GM18868 (cell line): ENCODE results near the gene KSR1.

Experiments used
- ATAC-seq: cut with Tn5 transposase; IDR thresholded peaks from one replicate; pipeline ENCODE4 v1.9.1; 2021; ENCODE audit warnings: mild to moderate bottlenecking, moderate library complexity; ENCODE audit not compliant: unreplicated experiment

The KSR1 gene

GRCh38 chr17:27603421-27603770 is 147.1 kb downstream of the KSR1 start:
- no peak for ATAC-seq

DNA sequence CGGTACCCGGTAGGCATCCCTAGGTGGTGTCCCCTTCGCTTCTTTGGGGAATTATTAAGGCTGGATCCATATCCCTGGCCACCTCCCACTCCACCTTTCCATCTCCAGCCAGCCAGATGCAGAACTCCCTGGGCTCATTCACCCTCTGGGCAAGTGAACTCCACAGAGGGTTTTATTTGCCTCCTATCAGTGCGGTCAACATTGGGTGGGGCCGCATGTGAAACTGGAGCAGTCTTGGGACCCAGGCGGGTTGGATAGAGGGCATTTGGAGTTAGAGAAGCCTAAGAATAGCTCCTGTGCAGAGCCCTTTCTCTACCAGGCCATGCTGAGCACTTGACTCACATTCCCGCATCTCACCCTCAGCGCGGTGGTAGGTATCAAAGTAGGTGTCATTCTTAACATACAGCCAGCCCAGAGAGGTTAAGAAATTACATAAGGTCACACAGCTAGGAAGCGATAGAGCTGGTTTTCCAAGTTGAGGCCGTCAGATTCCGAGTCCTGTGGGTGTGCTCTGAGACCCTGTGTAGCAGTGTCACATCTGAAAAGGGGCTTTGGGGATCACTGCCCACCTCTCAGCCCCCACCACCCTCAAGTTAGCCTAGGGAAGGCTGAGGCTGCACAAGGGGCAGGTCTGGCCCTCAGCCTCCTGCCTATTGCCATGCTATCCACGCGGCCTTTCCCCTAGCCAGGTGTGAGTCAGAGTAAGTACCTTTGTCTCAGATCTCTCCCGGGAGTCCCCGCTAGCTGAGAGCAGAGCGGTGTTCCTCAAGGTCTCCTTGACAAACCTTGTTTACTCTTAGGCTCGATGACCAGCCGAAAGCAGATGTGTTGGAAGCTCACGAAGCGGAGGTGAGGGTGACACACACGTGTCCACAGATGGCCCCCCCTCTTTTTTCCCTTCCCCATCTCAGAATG is 147.9 kb downstream of the KSR1 start:
- no peak for ATAC-seq

- ATAC-seq = no peak
These were observed 149.2 kb downstream of the KSR1 start for GRCh38 chr17:27605409-27605808.

DNA sequence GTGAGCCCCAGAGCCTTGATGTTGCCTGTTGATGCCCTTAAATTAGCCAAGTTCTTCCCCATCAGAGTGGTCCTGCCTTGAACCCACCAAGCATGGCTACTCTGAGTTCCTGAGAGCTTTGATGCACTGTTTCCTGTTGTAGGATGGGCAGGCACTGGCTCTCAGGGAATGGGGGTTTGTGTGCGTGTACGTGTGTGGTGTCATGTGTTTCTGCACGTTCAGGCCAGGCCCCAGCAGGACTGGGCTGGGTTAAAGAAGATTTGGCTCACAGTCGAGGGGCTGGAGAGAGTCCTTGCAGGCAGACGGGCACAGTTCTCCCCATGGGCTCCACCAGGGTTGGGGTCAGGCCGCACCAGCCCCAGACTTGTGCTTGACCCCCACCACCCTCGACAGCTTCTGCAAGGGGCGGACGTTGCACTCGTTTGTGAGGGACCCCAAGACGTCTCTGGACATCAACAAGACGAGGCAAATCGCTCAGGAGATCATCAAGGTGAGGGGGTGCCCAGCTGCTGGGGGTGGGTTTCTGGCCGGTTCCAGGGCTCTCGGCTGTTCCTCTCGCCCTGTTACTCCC is 151.4 kb downstream of the KSR1 start:
- ATAC-seq = no peak

- peak; percentile 53 for ATAC-seq
These were observed 152.3 kb downstream of the KSR1 start for GRCh38 chr17:27608328-27609230.

GRCh38 chr17:27609611-27610303 is 153.5 kb downstream of the KSR1 start:
- ATAC-seq = no peak

DNA sequence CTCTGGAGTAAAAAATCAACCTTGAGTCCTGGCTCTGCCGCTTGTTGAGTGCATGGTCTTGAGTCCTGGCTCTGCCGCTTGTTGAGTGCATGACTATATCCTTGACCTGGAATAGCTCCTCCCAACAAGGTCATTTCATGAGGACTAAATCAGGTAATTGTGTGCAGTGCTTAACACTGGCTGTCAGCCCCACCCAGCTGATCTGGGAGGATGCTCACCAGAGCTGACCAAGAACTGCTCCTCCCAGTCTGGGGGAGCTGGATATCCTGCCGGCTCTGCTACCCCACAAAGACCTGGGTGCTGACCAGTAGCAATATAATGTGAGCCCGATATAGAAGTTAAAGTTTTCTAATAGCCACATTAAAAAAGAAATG is 154.0 kb downstream of the KSR1 start:
- no peak for ATAC-seq

GRCh38 chr17:27612160-27612770 is 156.0 kb downstream of the KSR1 start:
- no peak for ATAC-seq

DNA sequence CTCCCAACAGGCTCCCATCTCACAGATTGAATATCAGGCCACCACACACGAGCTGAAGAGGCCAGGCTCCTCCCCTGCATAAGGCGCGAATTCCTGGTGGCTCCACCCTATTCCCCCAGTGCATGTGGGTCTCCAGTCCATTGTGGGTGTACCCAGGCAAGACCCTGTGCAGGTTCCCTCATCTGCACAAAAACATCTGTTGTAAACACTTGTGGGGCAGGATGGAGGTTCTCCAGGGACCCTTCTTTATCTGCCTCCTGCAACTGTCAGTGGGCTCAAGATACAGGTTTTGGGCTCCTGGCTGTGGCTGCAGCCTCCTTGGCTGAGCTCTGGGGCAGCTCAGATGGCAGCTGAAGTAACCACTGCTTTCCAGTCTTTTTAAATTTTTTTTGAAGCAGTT is 157.2 kb downstream of the KSR1 start:
- no peak for ATAC-seq

DNA sequence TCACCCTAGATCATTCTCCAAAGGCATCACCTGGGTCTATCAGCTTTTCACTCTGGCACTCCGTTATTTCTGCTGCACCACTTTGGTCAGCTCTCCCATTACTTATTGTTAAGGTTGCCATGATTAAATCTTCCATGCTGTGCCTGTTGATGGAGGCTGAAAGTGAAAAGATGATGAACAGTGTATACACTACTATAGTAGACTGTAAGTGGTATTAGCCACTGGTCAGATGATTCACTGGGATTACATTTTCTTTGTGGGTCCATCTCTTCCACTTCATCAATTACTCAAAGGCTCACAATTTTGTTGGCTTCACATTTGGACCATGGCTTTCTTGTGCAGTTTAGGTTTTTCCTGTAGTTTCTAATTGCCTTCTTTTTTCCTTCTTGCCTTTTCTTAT is 158.9 kb downstream of the KSR1 start:
- ATAC-seq = no peak

DNA sequence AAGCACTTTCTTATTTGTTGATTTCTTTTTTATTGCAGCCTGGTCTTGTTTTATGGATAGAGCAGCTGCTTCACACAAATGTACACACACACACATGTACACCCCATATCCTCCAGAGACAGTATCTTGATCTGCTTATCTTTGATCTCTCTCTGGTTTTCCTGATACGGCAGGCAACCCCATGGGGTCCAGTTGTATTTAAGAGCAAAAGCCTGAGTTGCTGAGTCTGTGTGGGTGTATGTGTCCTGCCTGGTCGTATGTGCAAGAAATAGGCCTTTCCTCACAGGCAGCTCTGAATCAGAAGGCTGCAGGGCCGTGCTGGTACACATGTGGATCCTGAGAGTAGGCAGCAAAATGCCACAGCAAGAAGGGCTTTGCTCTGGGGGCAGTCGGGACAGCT is 160.2 kb downstream of the KSR1 start:
- peak; percentile 37 for ATAC-seq

GRCh38 chr17:27618417-27618816 is 162.2 kb downstream of the KSR1 start:
- ATAC-seq = no peak

- ATAC-seq = no peak
These were observed 164.5 kb downstream of the KSR1 start for GRCh38 chr17:27620721-27621120.

GRCh38 chr17:27621536-27621935 is 165.3 kb downstream of the KSR1 start:
- ATAC-seq = no peak

GRCh38 chr17:27621942-27622559 is 165.8 kb downstream of the KSR1 start:
- ATAC-seq = no peak

DNA sequence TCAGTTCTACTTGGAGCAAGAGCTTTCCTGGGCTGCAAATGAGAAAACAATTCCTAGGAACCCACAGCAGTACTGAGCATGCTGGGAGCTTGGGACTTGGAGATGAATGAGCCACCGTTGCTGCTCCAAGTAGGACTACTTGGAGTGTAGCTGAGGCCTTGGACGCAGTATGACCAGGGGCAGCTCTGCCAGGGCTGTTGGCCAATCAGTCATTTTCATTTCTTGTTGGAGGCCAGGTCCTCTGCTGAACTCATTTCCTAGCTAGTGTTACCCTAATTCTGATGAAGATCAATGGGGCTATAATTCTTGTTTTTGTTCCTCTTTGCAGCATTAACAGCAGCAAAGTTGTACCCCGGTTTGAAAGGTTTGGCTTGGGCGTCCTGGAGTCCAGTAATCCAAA is 166.7 kb downstream of the KSR1 start:
- ATAC-seq = no peak

- ATAC-seq = no peak
These were observed 167.4 kb downstream of the KSR1 start for GRCh38 chr17:27623614-27624013.

DNA sequence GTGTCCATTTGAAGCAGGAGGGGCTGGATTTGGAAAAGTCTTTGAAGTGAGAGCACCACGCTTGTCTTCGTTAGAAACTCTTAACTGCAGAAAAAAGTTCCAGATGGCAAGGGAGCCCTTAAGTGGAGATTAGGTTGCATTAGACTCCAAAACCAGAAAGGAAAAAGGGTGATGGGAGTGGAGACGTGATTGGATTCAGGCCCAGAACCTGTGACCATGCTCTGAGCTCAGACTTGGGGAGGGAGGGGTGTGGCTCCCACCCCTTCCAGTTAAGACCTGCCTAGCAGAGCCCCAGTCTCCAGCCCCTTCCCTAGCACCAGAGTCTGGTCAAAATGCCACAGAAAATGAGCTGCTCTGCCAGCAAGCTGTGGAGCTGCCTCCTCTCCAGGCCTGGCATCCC is 168.3 kb downstream of the KSR1 start:
- ATAC-seq = no peak

DNA sequence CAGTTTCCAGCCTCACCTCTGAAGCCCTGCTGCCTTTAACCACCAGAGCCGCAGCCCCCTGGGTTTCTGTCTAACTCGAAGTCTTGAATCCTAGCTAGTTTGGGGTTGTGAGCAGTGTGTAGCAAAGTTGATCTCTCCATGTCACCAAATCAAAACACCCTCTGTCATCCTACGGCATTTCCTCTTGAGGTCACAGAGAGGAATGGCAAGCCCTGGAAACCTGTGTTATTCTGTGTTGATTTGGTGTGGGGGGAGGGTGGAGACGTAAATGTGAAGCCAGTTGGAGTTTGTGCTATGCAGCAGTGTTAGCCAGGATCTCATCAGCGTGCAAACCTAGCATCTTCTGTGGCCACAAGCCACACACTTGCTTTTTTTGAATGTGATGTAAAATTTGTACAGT is 169.6 kb downstream of the KSR1 start:
- ATAC-seq = no peak

- no peak for ATAC-seq
These were observed 171.3 kb downstream of the KSR1 start for GRCh38 chr17:27627514-27627913.
